K562 (cell line): ENCODE measurements around the gene LSP1. TPM values are rescaled to one million over a fixed set of nuclear protein-coding genes. Genes with fewer than 3 reads are reported as not detected.

ENCODE experiments used
- ATAC-seq: fragments of 200-7000 bp; cut with Tn5 transposase; 3 replicates; pipeline ENCODE4 v1.9.1; 2020; ENCODE audit warnings: moderate library complexity
- BruUV-seq: library from RNA; stranded (reverse); fragments of 400-500 nt; replicated peaks from 2 replicates; lab custom pipeline; 2021; lab: Mats Ljungman, UMichigan
- CTCF ChIA-PET: fragments of 300-600 bp; formaldehyde crosslinking; extraction: SDS; loops from one replicate; lab custom pipeline; 2021; ENCODE audit warnings: low intra/inter-chr PET ratio; lab: Yijun Ruan, JAX
- POLR2A ChIA-PET: fragments of 300-600, 350-650 bp; sonication (Branson Sonifier 250); formaldehyde crosslinking; extraction: SDS; loops from one replicate; lab custom pipeline; 2021; ENCODE audit warnings: antibody characterized with exemption, inconsistent platforms; lab: Yijun Ruan, JAX
- DNase-seq, 4 experiments: peaks; one replicate each; pipeline versions ENCODE4 v3.0.0 to v3.0.0-alpha.2; 2011 to 2018; ENCODE audit warnings: low spot score in 3 of 4, mixed read lengths in 3 of 4; ENCODE audit errors: extremely low read depth in 1 of 4
- FAIRE-seq: peaks from 2 replicates; lab custom pipeline; 2011; peaks lifted over from hg19 to GRCh38; lab: Jason Lieb, UNC
- H2AFZ ChIP-seq: 2 replicates; pipeline ENCODE4 v1.6.0; 2011; ENCODE audit warnings: low read depth, low read length, control low read depth, inconsistent platforms
- H3K27ac ChIP-seq: fragments of 200-600 bp; 3 replicates; pipeline ENCODE4 v1.8.0; 2011; ENCODE audit warnings: low read depth, mild to moderate bottlenecking, control low read depth, inconsistent platforms, low read length, moderate library complexity, mixed read lengths; ENCODE audit errors: extremely low read depth
- H3K27me3 ChIP-seq, 2 experiments: fragments of 300-600 bp in 1 of 2; 2 replicates in 1 of 2; 3 replicates in 1 of 2; pipeline versions ENCODE4 v1.6.0 to v1.8.0; 2011; ENCODE audit warnings: inconsistent platforms in 2 of 2, low read length in 2 of 2, mild to moderate bottlenecking in 1 of 2, mixed read lengths in 1 of 2, moderate library complexity in 1 of 2; ENCODE audit not compliant: control insufficient read depth in 2 of 2, insufficient read depth in 2 of 2
- H3K36me3 ChIP-seq: fragments of 300-600 bp; 3 replicates; pipeline ENCODE4 v1.8.0; 2011; ENCODE audit warnings: mild to moderate bottlenecking, low read length, inconsistent platforms; ENCODE audit not compliant: control insufficient read depth, insufficient read depth
- H3K4me1 ChIP-seq, 2 experiments: fragments of 200-600 bp in 1 of 2; replicated peaks in 1 of 2; 2 replicates in 1 of 2; 3 replicates in 1 of 2; pipeline versions ENCODE4 v1.5.1 to v1.8.0; 2011; ENCODE audit warnings: inconsistent platforms in 2 of 2, low read length in 2 of 2, mild to moderate bottlenecking in 1 of 2, mixed read lengths in 1 of 2, moderate library complexity in 1 of 2; ENCODE audit not compliant: control insufficient read depth in 2 of 2, insufficient read depth in 2 of 2
- H3K4me2 ChIP-seq: 2 replicates; pipeline ENCODE4 v1.6.1; 2011; ENCODE audit warnings: low read length, control low read depth, inconsistent platforms, mixed read lengths; ENCODE audit not compliant: insufficient read depth
- H3K4me3 ChIP-seq: fragments of 200-600 bp; sonication (generic), shearing (Covaris generic); 2 replicates; pipeline ENCODE4 v1.5.1; 2016; ENCODE audit warnings: control low read depth, inconsistent platforms
- H3K79me2 ChIP-seq: fragments of 200-600 bp; 3 replicates; pipeline ENCODE4 v1.8.0; 2011; ENCODE audit warnings: low read length, inconsistent platforms; ENCODE audit not compliant: control insufficient read depth, insufficient read depth
- H3K9ac ChIP-seq, 2 experiments: 2 replicates each; pipeline versions ENCODE4 v1.6.0 to v1.6.1; 2011; ENCODE audit warnings: low read depth in 2 of 2, low read length in 2 of 2, control low read depth in 1 of 2, inconsistent platforms in 1 of 2, mild to moderate bottlenecking in 1 of 2, mixed read lengths in 1 of 2; ENCODE audit not compliant: insufficient read depth in 1 of 2
- H3K9me1 ChIP-seq: one replicate; pipeline ENCODE4 v1.6.0; 2011; ENCODE audit warnings: inconsistent platforms, mild to moderate bottlenecking, low read length, moderate library complexity; ENCODE audit not compliant: control insufficient read depth, insufficient read depth
- H3K9me3 ChIP-seq: replicated peaks from 2 replicates; pipeline ENCODE4 v1.5.1; 2011; ENCODE audit warnings: low read depth, low read length, inconsistent platforms; ENCODE audit not compliant: control insufficient read depth, insufficient read depth
- H4K20me1 ChIP-seq: replicated peaks from 2 replicates; pipeline ENCODE4 v1.6.1; 2011; ENCODE audit warnings: low read length, inconsistent platforms, mixed read lengths; ENCODE audit not compliant: control insufficient read depth, insufficient read depth
- BRF1 ChIP-seq: IDR thresholded peaks from 3 replicates; pipeline ENCODE4 v1.6.1; 2011; ENCODE audit warnings: borderline replicate concordance, mild to moderate bottlenecking; ENCODE audit not compliant: insufficient read length; ENCODE audit errors: extremely low read depth
- ELF4 ChIP-seq: fragments of 450-650 bp; formaldehyde crosslinking; IDR thresholded peaks from 2 replicates; pipeline ENCODE4 v1.4.0; 2022; ENCODE audit warnings: missing genetic modification characterization
- ETV1 ChIP-seq: fragments of 450-650 bp; conservative IDR thresholded peaks from 2 replicates; pipeline ENCODE4 v1.6.1; 2016; ENCODE audit warnings: missing genetic modification characterization, control low read depth, low read depth, missing compliant biosample characterization
- HDGF ChIP-seq: fragments of 450-650 bp; IDR thresholded peaks from 2 replicates; pipeline ENCODE4 v1.6.1; 2016
- JUN ChIP-seq, 2 experiments: sonication (generic) in 1 of 2; formaldehyde crosslinking in 1 of 2; IDR thresholded peaks; 2 replicates each; pipeline versions ENCODE4 v1.6.1 to v1.8.0; 2012 to 2022; ENCODE audit warnings: borderline replicate concordance in 2 of 2, mild to moderate bottlenecking in 2 of 2, improper control_type of control experiment in 1 of 2, low read depth in 1 of 2, low read length in 1 of 2, missing genetic modification reagents in 1 of 2
- KDM5B ChIP-seq: fragments of 200-600 bp; sonication (generic); IDR thresholded peaks from 2 replicates; pipeline ENCODE4 v1.6.1; 2012; ENCODE audit warnings: low read depth, mild to moderate bottlenecking, moderate library complexity, low read length, control low read depth, inconsistent platforms; ENCODE audit not compliant: insufficient replicate concordance
- NFE2 ChIP-seq: IDR thresholded peaks from 2 replicates; pipeline ENCODE4 v1.6.1; 2014; ENCODE audit warnings: antibody characterized with exemption, low read depth
- NFE2L1 ChIP-seq: fragments of 450-650 bp; IDR thresholded peaks from 2 replicates; pipeline ENCODE4 v1.6.1; 2016; ENCODE audit warnings: missing genetic modification characterization, low read depth, mild to moderate bottlenecking, missing compliant biosample characterization, moderate library complexity, borderline replicate concordance
- PCBP2 ChIP-seq: fragments of 200-400 bp; formaldehyde crosslinking; IDR thresholded peaks from 2 replicates; pipeline ENCODE4 v1.6.1; 2018; ENCODE audit warnings: low read length, low read depth, mild to moderate bottlenecking, moderate library complexity; ENCODE audit not compliant: poor library complexity, severe bottlenecking
- PRPF4 ChIP-seq: fragments of 200-400 bp; formaldehyde crosslinking; IDR thresholded peaks from one replicate; pipeline ENCODE4 v1.6.1; 2017; ENCODE audit warnings: low read length, low read depth, mild to moderate bottlenecking; ENCODE audit not compliant: insufficient read depth, poor library complexity, severe bottlenecking
- ZC3H8 ChIP-seq: fragments of 450-650 bp; IDR thresholded peaks from 2 replicates; pipeline ENCODE4 v1.6.1; 2017
- ZSCAN29 ChIP-seq: fragments of 450-650 bp; IDR thresholded peaks from 2 replicates; pipeline ENCODE4 v1.6.1; 2017
- WGBS: fragments of 100-300 bp; shearing (Covaris generic); methylation state at CpG from one replicate; pipeline ENCODE4 v1.1.6; 2016; ENCODE audit warnings: low coverage, mixed read lengths; ENCODE audit not compliant: insufficient coverage; ENCODE audit errors: missing lambda C conversion rate; 5-methylcytosine and 5-hydroxymethylcytosine counted together
- in situ Hi-C: fragments of 300-500 bp; cut with MboI; formaldehyde crosslinking; loops from 4 replicates; pipeline ENCODE4 v1.15.0; 2018; ENCODE audit warnings: inconsistent platforms, mixed read lengths
- intact Hi-C: fragments of 100-400 bp; cut with micrococcal nuclease; formaldehyde crosslinking; loops from 2 replicates; pipeline ENCODE4 v1.14.2; 2022
- polyA plus RNA-seq, 8 experiments: library from polyadenylated mRNA; depleted of rRNA in 4 of 8; stranded (reverse) in 5 of 8; unstranded in 3 of 8; fragments of >200 nt; fragmentation: Nextera tagmentation in 2 of 8; fragmentation: Illumina TruSeq in 1 of 8; extraction: Ambion mirVana in 2 of 8; extraction: Trizol in 1 of 8; gene quantifications; 2 replicates each; pipeline versions ENCODE4 v1.2.1 to v1.2.3, GENCODE V29; 2011 to 2014; ENCODE audit warnings: inconsistent platforms in 1 of 8, missing spikeins in 1 of 8
- total RNA-seq, 7 experiments: library from RNA; depleted of rRNA in 6 of 7; stranded (reverse); fragments of >200 nt in 6 of 7; fragmentation: Illumina TruSeq in 2 of 7; extraction: Trizol in 2 of 7; gene quantifications; 2 replicates each; pipeline versions ENCODE4 v1.2.1 to v1.2.3, GENCODE V29; 2011 to 2021; ENCODE audit warnings: low replicate concordance in 1 of 7
- TF ChIP-seq, protein P1 (sequence below): fragments of 450-650 bp; IDR thresholded peaks from one replicate; pipeline ENCODE4 v1.6.1; 2018; ENCODE audit warnings: mild to moderate bottlenecking, moderate library complexity; ENCODE audit not compliant: partially characterized antibody
- TF ChIP-seq, protein P2 (sequence below): fragments of 450-650 bp; IDR thresholded peaks from 2 replicates; pipeline ENCODE4 v1.6.1; 2018; ENCODE audit warnings: mild to moderate bottlenecking, low read depth; ENCODE audit not compliant: partially characterized antibody

The LSP1 gene
- total and polyA plus RNA-seq, 9 of the 15 experiments (the other 6 are each of a cell fraction or from before 2014, with no cell fraction given), result 0.08 to 2.9 (median 0.65) TPM; not detected in 2

DNA sequence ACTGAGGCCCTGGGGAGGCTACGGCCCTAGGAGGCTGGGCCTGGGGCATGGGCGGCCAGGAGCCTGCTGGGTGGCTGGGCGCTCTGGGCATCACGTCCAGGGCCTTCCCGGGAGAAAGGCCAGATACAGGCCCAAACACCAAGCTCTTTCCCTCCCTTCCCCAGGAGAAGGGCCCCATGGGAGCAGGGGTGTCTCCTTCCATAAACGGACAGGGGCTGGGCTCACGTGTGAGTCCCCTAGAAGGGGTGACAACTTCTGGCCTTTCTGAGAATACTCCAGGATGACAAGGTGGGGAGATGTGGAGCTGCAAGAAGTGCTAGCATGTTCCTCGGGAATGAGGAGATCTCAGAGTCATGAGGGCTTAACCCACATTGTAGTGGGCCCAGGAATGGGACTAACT is 37.6 kb upstream of the LSP1 start:
- no peak for DNase-seq
- in situ Hi-C loops, result no loop called here
- no peak for ATAC-seq
- no peak overlapping the region for H3K4me3 ChIP-seq
- TF ChIP-seq JUN (IDR thresholded peaks at IDR 0.05; ENCODE audit: borderline replicate concordance, low read depth, low read length) (no peak), JUN (CRISPR knock-in tag; IDR thresholded peaks at IDR 0.05; ENCODE audit: borderline replicate concordance) (no peak), KDM5B (no peak), ZSCAN29 (no peak), BRF1 (no peak), ELF4 (CRISPR knock-in tag) (no peak), NFE2 (no peak), ETV1 (tag) (no peak), PCBP2 (no peak), HDGF (no peak), PRPF4 (no peak), NFE2L1 (tag) (no peak), ZC3H8 (no peak)
- TF ChIP-seq, protein P1, sequence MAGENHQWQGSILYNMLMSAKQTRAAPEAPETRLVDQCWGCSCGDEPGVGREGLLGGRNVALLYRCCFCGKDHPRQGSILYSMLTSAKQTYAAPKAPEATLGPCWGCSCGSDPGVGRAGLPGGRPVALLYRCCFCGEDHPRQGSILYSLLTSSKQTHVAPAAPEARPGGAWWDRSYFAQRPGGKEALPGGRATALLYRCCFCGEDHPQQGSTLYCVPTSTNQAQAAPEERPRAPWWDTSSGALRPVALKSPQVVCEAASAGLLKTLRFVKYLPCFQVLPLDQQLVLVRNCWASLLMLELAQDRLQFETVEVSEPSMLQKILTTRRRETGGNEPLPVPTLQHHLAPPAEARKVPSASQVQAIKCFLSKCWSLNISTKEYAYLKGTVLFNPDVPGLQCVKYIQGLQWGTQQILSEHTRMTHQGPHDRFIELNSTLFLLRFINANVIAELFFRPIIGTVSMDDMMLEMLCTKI, result no peak
- TF ChIP-seq, protein P2, sequence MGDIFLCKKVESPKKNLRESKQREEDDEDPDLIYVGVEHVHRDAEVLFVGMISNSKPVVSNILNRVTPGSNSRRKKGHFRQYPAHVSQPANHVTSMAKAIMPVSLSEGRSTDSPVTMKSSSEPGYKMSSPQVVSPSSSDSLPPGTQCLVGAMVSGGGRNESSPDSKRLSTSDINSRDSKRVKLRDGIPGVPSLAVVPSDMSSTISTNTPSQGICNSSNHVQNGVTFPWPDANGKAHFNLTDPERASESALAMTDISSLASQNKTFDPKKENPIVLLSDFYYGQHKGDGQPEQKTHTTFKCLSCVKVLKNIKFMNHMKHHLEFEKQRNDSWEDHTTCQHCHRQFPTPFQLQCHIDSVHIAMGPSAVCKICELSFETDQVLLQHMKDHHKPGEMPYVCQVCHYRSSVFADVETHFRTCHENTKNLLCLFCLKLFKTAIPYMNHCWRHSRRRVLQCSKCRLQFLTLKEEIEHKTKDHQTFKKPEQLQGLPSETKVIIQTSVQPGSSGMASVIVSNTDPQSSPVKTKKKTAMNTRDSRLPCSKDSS, result no peak
- intact Hi-C loops, result no loop called here
- H3K27ac ChIP-seq, result no peak overlapping the region
- H3K27me3 ChIP-seq, result peaks cover 21 to 45% of the 10 kb centered on the region in 2 experiments
- H3K9me1 ChIP-seq, result no peaks in the 10 kb centered on the region
- POLR2A ChIA-PET, result interaction anchor here (1.2 kb wide), 1 partner anchor 9 kb away, joined by 3 read pairs; no protein-coding TSS in a partner anchor
- no peak overlapping the region for H3K9ac ChIP-seq
- H3K9me3 ChIP-seq, result no peaks in the 10 kb centered on the region; the same call in 1 of the 2 replicates
- H3K4me2 ChIP-seq, result no peak overlapping the region
- FAIRE-seq, result no peak
- BruUV-seq, result no TSS peak
- no peak overlapping the region for H2AFZ ChIP-seq
- no peaks in the 10 kb centered on the region for H4K20me1 ChIP-seq
- no peaks in the 10 kb centered on the region for H3K4me1 ChIP-seq
- H3K36me3 ChIP-seq, result no peaks in the 10 kb centered on the region
- no peaks in the 10 kb centered on the region for H3K79me2 ChIP-seq
- CTCF ChIA-PET, result no interaction called here
- WGBS, result 4% methylated on average over 8 of the region's 8 CpGs
